ENCODE measurements around the gene AACS.

GRCh38 chr12:125021771-125022170 is 43.5 kb upstream of the AACS start:
- TF ChIP-seq TAF1 (IDR thresholded peaks at IDR 0.05; ENCODE audit: borderline replicate concordance, insufficient read depth, low read length), result no peak
- TF ChIP-seq REST (IDR thresholded peaks at IDR 0.05; ENCODE audit: insufficient read depth in 1 of 2, low read depth in 2 of 2, low read length in 2 of 2), result no peak
- no peak for TF ChIP-seq SIN3A (IDR thresholded peaks at IDR 0.05; ENCODE audit: borderline replicate concordance, insufficient read depth, low read length)

Measured in PFSK-1 (cell line).